ENCODE results near the gene GSTK1.

GSTK1 gene

GRCh38 chr7:143236408-143236990, 26.7 kb upstream of the GSTK1 start:
- in situ Hi-C loops (cut with HindIII; ENCODE audit: low pct_ligation_motif_present, low pct_unique_long_range_greater_than_20kb, low sequenced_read_pairs), result no loop called here
- DNase-seq, result no peak

GRCh38 chr7:143237366-143237765, 25.9 kb upstream of the GSTK1 start:
- no peak for DNase-seq
- in situ Hi-C loops (cut with HindIII; ENCODE audit: low pct_ligation_motif_present, low pct_unique_long_range_greater_than_20kb, low sequenced_read_pairs), result no loop called here

GRCh38 chr7:143238289-143238980, 24.8 kb upstream of the GSTK1 start:
- DNase-seq, result no peak
- in situ Hi-C loops (cut with HindIII; ENCODE audit: low pct_ligation_motif_present, low pct_unique_long_range_greater_than_20kb, low sequenced_read_pairs), result no loop called here

- no peak for DNase-seq
- in situ Hi-C loops (cut with HindIII; ENCODE audit: low pct_ligation_motif_present, low pct_unique_long_range_greater_than_20kb, low sequenced_read_pairs), result no loop called here
Observed at GRCh38 chr7:143239813-143240212, 23.4 kb upstream of the GSTK1 start.

GRCh38 chr7:143240291-143241168, 22.7 kb upstream of the GSTK1 start:
- in situ Hi-C loops (cut with HindIII; ENCODE audit: low pct_ligation_motif_present, low pct_unique_long_range_greater_than_20kb, low sequenced_read_pairs), result no loop called here
- DNase-seq, result peak; percentile 81

- DNase-seq, result no peak
- in situ Hi-C loops (cut with HindIII; ENCODE audit: low pct_ligation_motif_present, low pct_unique_long_range_greater_than_20kb, low sequenced_read_pairs), result no loop called here
Observed at GRCh38 chr7:143242306-143242705, 20.9 kb upstream of the GSTK1 start.

GRCh38 chr7:143243111-143243510, 20.1 kb upstream of the GSTK1 start:
- no peak for DNase-seq
- in situ Hi-C loops (cut with HindIII; ENCODE audit: low pct_ligation_motif_present, low pct_unique_long_range_greater_than_20kb, low sequenced_read_pairs), result no loop called here

GRCh38 chr7:143243614-143244013, 19.6 kb upstream of the GSTK1 start:
- no peak for DNase-seq
- in situ Hi-C loops (cut with HindIII; ENCODE audit: low pct_ligation_motif_present, low pct_unique_long_range_greater_than_20kb, low sequenced_read_pairs), result no loop called here

- in situ Hi-C loops (cut with HindIII; ENCODE audit: low pct_ligation_motif_present, low pct_unique_long_range_greater_than_20kb, low sequenced_read_pairs), result no loop called here
- no peak for DNase-seq
Observed at GRCh38 chr7:143244321-143244720, 18.9 kb upstream of the GSTK1 start.

- DNase-seq, result no peak
- in situ Hi-C loops (cut with HindIII; ENCODE audit: low pct_ligation_motif_present, low pct_unique_long_range_greater_than_20kb, low sequenced_read_pairs), result no loop called here
Observed at GRCh38 chr7:143245123-143245522, 18.1 kb upstream of the GSTK1 start.

GRCh38 chr7:143247372-143247771, 15.9 kb upstream of the GSTK1 start:
- DNase-seq, result no peak
- in situ Hi-C loops (cut with HindIII; ENCODE audit: low pct_ligation_motif_present, low pct_unique_long_range_greater_than_20kb, low sequenced_read_pairs), result no loop called here

- in situ Hi-C loops (cut with HindIII; ENCODE audit: low pct_ligation_motif_present, low pct_unique_long_range_greater_than_20kb, low sequenced_read_pairs), result no loop called here
- DNase-seq, result no peak
Observed at GRCh38 chr7:143248761-143249354, 14.4 kb upstream of the GSTK1 start.

GRCh38 chr7:143250199-143250598, 13.0 kb upstream of the GSTK1 start:
- in situ Hi-C loops (cut with HindIII; ENCODE audit: low pct_ligation_motif_present, low pct_unique_long_range_greater_than_20kb, low sequenced_read_pairs), result no loop called here
- no peak for DNase-seq

- DNase-seq, result no peak
- in situ Hi-C loops (cut with HindIII; ENCODE audit: low pct_ligation_motif_present, low pct_unique_long_range_greater_than_20kb, low sequenced_read_pairs), result no loop called here
Observed at GRCh38 chr7:143250822-143251221, 12.4 kb upstream of the GSTK1 start.

GRCh38 chr7:143252006-143252405, 11.2 kb upstream of the GSTK1 start:
- in situ Hi-C loops (cut with HindIII; ENCODE audit: low pct_ligation_motif_present, low pct_unique_long_range_greater_than_20kb, low sequenced_read_pairs), result no loop called here
- no peak for DNase-seq

GRCh38 chr7:143255564-143255963, 7.7 kb upstream of the GSTK1 start:
- in situ Hi-C loops (cut with HindIII; ENCODE audit: low pct_ligation_motif_present, low pct_unique_long_range_greater_than_20kb, low sequenced_read_pairs), result no loop called here
- DNase-seq, result no peak

- in situ Hi-C loops (cut with HindIII; ENCODE audit: low pct_ligation_motif_present, low pct_unique_long_range_greater_than_20kb, low sequenced_read_pairs), result no loop called here
- DNase-seq, result no peak
Observed at GRCh38 chr7:143256325-143256724, 6.9 kb upstream of the GSTK1 start.

GRCh38 chr7:143256932-143257331, 6.3 kb upstream of the GSTK1 start:
- DNase-seq, result no peak
- in situ Hi-C loops (cut with HindIII; ENCODE audit: low pct_ligation_motif_present, low pct_unique_long_range_greater_than_20kb, low sequenced_read_pairs), result no loop called here

- DNase-seq, result no peak
Observed at GRCh38 chr7:143257501-143257900, 5.7 kb upstream of the GSTK1 start.

More at GRCh38 chr7:143257501-143257900, 5.7 kb upstream of the GSTK1 start:
- in situ Hi-C loops (cut with HindIII; ENCODE audit: low pct_ligation_motif_present, low pct_unique_long_range_greater_than_20kb, low sequenced_read_pairs), result no loop called here
